Myocyte (in vitro differentiated cells): ENCODE results near the gene GBF1. TPM values are rescaled to one million over a fixed set of nuclear protein-coding genes. Genes with fewer than 3 reads are reported as not detected.
"Not testable (repeated sequence)": the region's sequence is repeated elsewhere in the genome, so short reads cannot be mapped to it uniquely, and the experiment has no call there.

Experiments used
- DNase-seq: peaks from one replicate; pipeline ENCODE4 v3.0.0-alpha.2; 2012; ENCODE audit warnings: low read depth
- total RNA-seq: library from RNA; depleted of rRNA; stranded (reverse); fragments of >200 nt; gene quantifications from 2 replicates; pipeline ENCODE4 v1.2.3, GENCODE V29; 2014

Gene GBF1
- total RNA-seq, 1 donor from 2014 or later, result 62.8 TPM

DNA sequence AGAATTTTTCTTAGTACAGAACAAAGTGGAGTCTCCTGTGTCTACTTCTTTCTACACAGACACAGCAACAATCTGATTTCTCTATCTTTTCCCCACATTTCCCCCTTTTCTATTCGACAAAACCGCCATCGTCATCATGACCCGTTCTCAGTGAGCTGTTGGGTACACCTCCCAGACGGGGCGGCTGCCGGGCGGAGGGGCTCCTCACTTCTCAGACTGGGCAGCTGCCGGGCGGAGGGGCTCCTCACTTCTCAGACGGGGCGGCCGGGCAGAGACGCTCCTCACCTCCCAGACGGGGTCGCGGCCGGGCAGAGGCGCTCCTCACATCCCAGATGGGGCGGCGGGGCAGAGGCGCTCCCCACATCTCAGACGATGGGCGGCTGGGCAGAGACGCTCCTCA is 56.0 kb downstream of the GBF1 start:
- DNase-seq, result not testable (repeated sequence)

DNA sequence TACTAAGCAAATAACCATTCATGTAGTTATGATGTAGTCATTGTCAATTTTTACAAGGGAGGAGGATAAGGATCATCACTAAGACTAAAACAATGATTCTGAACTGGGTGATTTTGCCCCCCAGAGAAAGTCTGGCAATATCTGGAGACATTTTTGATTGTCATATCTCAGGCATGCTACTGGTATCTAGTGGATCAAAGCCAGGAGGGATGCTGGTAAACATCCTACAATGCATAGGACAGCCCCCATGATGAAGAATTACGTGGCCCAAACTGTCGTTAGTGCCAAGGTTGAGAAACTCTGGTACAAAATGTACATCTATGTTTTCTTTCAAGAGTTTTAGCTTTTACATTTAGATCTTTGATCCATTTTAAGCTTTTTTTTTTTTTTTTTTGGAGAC is 57.3 kb downstream of the GBF1 start:
- no peak for DNase-seq

DNA sequence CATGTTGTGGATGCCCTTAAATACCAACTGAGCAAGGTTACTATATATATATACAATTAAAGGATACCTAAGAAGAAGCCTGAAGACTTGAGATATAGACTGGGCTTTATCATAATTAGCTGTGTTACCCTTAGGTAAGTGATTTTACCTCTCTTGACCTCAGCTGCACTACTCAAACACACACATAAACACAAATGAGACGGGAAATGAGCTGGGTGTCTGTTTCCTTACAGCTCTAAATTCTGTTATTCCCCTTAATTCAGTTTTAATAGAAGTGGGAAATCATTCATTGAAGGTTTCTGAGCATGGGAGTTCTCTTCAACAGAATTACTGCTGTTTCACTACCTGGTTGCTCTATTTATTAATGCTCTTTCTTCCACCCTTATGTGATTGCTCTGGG is 60.7 kb downstream of the GBF1 start:
- no peak for DNase-seq

DNA sequence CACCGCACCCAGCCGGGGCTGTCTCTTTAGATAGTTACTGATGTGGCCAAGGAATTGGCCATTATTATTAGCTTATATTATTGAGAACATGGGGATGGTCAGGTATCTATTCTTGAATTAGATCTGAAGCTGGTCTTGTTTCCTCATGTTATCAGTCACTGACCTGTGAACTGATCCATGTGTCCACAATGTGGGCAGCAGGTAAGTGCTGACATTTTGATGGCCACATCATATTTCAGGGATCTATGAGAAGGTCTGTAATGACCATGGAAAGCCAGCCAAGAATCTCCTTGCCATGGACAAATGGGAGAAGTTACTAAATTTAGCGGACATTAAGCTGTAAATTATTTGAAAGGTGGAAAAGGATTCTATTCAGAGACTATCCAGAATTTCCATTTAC is 61.4 kb downstream of the GBF1 start:
- DNase-seq, result no peak

DNA sequence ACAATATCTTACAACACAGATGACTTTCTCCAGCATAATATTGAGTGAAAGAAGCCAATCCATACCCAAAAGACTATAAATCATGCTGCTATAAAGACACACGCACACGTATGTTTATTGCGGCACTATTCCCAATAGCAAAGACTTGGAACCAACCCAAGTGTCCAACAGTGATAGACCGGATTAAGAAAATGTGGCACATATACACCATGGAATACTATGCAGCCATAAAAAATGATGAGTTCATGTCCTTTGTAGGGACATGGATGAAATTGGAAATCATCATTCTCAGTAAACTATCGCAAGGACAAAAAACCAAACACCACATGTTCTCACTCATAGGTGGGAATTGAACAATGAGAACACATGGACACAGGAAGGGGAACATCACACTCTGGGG is 63.0 kb downstream of the GBF1 start:
- DNase-seq, result not testable (repeated sequence)

DNA sequence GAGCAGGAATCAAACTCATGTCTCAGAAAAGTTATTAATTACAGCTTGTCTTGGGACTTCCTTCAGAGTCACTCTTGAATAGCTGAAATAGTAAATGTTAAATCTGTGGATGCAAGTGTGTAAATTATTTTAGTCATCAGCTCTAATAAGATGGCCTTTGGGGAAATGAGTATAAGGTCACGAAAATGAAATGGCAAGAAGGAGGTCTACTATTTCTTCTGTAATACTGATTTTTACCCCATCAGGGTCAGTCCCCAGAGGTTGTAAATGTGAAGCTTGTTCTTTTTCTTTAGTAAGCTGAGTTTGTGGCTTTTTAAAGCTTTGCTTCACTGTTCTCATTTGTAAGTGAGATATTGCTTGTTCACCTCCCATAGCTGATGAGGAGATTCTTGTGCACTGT is 63.9 kb downstream of the GBF1 start:
- DNase-seq, result no peak

DNA sequence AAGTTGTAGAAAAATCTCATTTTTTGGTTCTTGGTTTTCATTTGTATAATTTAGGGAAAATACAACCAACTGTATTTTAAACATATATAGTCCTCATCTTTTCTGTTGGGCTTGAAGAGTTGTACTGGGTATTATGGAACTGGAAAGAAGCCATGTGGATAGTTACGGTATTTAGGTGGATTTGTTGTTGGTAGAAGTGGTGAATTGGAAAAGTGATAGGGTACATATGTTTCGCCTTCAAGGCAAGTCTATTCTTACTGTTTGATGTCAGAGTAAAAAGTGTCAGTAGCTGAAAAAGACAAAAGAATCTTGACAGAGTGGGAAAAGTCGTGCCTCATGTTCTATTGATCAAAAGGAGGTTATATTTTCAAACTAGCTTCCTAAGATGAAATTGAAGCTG is 64.6 kb downstream of the GBF1 start:
- no peak for DNase-seq

DNA sequence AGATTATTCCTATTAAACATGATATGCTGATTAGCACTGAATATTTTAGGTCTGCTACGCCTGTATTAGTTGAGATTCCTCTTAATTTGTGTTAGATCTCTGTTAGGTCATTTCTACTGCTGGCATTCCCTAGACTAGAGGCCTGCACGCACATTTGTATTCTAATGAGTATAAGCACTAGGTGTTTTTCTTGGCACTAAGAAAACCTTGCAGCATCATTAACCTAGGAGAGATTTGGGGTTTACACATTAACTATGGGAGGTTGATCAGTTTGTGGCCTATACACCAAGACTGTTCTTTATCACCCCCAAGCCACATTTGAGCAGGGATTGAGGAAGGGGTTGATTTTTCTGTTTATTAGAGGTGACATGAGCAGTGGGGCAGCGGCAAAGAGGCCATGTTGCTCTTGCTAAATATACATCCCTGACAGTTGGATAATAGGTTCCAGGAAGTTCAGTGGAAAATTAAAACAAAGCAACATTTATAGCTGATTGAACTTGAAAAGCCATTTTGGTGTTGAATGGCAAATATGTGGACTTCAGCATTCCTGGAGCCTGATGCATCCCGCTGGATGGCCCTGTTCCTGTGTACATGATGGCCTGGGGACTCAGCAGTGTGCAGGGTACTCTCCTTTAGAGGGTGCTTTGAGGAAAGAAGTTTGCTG is 65.2 kb downstream of the GBF1 start:
- no peak for DNase-seq

DNA sequence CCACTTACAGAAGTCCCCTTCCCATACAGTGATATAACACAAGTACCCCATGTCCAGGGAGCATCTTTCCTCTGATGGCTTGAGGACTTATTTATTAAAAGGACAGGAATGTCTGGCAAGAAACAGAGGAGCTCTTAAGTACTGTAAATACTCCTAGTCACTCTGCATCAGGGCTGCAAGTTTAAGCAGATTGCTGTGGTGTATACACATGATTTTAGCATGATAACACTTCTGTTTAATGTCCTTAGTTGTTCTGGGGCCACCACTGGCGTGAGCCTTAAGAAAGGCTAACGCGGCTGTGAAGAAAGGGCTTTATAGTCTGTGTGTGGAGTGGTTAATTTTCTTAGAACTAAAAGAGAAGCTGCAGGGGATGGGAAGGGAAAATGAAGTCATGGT is 65.7 kb downstream of the GBF1 start:
- DNase-seq, result no peak

DNA sequence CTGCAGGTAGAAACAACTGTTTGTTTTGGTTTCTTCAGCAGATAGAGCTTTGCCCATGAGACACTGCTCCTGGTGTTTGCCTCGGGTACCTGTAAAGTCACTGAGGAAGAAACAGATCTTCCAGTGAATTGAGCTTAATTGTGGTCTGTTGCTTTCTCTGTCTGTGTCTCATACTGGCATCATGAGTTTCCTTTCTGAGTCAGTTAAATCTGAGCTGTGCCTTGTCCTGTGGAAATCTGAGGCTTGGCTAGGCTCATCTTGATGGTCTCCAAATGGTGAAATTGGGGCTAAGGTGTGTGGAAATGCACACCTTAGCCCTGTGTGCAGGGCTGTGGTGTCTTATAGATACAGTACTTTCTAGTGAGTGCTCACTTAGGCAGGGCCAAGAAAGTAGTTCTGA is 67.4 kb downstream of the GBF1 start:
- DNase-seq, result no peak

DNA sequence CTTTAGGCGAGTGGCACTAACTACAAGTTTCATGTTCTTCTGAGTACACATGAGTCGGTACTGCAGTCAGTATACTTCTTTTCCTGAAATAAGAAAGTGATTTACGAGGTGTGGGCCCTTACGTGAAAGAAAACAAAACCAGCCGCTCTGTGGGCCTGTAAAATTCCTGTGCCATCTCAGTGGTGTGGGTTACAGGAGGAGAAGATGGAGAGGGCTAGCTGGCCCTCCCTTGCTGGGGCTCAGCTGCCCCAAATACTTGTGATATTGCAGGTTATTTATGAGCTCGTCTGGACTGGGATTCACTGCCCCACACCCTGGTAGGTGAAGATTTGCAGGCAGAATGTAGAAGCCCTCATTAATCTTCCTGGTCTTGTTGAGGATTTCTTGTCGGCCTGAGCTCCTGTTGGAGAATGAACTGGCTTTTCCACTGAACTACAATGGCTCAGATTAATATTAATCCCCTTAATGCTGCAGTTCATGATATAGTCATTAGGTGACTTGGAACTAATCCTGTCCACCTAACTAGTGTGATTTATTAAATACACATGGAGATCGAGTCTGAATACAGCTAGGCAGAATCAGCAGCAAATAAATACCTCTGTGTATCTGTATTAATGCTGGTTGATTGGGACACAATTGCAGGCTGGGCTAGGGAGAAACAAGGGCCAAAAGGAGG is 68.0 kb downstream of the GBF1 start:
- peak; percentile 43 for DNase-seq

DNA sequence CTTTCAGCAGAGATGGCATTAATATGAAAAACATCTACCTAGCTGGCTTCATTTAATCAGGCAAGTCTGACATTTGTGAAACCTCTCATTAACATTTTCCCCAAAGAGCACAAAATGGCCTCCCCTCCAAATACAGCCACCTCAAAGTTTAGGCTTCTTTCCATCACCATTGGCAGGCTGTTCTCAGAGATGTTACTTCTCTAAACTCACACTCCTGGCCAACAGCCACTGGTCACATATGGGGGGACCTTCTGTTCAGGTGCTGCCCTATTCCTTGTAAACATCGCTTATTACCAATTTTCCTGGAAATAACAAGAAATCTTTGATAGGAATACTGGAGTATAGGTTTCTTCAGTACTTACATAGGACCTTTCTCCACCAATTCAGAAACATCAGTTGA is 69.5 kb downstream of the GBF1 start:
- no peak for DNase-seq

DNA sequence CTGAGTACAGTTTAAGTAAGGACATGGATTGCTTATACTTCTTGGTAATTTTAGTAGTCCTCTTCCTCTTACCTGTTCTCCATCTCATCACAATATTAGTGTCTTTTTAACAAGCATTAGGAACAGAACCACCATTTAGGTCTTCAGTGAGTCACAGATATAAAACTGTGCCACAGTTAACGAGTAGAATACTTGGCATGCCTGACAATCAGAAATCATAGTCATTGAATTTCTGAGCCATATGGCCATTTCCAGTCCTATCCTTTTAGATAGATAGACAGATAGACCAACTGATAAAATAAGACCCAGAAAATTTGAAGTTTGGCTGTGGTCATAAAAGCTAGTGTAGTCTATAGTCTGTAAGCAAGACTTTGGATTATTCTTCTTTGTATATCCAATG is 71.1 kb downstream of the GBF1 start:
- no peak for DNase-seq

DNA sequence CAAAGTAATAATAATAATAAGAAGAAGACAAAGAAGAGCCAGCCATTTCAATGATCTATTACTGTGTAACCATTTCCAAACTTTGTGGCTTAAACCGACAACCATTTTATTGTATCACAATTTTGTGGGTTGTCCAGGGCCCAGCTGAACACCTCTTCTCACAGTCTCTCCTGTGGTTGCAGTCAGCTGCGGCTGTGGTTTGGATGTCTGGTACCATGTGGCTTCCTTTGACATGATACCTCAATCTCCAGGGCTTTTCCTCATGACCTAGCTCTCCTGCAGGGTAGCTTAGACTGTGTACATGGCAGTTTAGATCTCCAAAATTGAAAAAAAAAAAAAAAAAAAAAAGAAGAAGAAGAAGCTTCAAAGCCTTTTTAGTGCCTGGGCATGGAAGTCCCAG is 77.6 kb downstream of the GBF1 start:
- peak; percentile 96 for DNase-seq

DNA sequence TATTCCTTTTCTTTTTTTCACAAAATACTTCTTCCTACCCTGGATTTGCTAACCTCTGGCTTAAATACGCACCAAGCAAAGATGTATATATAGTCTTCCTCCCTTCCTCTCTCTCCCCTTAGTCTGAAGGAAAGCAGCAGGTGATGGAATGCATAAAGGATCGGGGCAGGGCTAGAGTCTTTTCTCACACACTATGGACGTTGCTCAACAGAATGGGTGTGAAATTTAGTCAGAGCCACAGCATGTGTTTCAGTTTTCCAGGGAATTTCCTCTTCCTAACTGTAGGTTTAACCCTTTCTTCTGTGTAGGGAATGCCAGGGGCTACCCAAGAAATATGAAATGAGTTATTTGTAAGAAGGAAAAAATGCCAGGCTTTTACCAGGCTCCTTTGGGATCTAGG is 78.7 kb downstream of the GBF1 start:
- DNase-seq, result peak; percentile 56

DNA sequence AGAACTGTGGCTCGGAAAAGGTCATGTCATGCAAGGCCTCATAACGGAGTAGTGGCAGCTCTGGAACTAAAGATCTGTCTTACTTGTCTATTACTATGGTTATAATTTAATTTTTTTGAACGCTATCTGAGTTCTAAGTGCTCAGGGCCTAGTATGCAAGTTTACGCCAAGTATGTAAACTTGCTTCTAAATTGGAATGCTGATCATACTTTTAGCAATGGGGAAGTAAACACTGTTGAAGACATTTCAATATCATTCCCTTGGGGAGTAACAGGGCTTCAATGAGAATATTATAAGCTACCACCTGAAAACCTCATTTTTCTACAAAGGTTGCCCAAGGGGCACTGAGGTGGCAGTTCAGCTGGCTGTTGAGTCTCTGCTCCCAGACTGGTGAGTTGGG is 80.7 kb downstream of the GBF1 start:
- DNase-seq, result no peak

DNA sequence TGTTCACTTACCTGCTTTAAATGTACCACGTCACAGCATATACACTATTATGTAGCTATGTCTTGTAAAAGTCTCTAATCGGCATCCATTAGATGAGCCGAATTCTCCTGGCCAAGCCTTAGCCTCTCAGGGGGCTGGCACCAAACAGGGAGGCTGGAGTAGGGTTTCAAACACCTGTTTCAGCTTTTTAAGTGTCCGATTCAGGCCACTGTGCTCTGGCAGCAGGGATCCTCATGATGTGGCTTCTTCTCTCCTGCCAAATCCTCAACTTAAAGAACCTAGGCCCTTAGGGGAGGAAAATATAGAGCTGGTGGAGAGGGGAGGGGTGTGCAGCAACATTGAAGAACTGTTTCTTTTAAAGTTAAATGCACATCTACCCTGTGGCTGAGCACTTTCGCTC is 81.7 kb downstream of the GBF1 start:
- DNase-seq, result peak; percentile 87

DNA sequence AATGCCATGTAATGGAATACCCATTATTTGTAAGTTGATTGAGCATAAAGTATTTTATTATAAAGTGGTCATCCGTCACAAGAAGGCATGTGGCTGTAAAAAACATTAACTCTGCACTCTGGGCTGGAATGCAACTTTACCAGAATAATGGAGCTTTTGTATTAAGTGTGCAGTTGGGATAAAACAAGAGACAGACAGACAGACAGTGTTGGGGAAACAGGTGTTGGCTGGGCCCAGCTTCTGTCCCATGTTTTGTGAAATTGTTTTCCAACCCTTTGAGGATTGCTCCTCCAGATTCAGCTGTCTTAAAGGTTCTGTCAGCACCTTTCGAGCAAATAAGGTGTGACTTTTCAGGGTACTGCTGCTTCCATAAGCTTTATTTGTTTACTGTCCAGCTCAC is 82.3 kb downstream of the GBF1 start:
- DNase-seq, result peak; percentile 81

DNA sequence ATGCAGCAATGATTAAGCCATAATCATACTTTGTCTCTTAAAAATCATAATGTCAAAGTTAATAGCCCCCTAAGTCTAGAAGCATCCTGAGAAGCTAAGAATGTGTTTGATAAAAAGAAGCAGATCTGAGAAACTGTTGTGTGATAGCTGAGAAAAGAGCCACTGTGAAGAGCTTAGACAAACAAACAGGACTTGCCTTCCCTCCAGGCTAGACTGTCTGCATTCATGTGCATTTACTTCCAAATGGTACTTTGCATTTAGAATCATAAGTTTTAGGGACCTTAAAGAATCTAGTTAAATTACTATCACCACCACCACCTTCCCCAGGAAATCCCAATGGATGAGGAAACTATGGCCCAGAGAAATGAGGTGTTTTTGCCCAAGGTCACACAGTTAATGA is 87.4 kb downstream of the GBF1 start:
- no peak for DNase-seq

DNA sequence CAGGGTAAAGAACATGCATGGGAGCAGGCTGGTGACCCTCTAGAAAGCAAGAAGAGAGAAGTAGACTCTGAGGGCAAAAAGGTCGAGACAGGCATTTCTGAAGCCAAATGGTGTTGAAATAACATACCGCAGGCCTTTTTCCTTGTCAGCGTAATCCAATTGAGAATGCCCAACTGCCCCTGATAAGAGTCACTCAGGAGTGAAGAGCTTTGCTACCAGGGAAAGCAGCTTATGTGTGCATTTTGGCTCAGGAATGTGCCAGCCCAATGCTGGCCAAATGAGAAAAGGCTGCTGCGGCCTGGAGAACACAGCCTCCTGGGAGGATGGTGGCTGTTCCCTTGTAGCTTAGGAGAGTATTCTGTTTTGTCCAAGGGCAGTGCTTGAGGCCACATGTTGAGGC is 88.8 kb downstream of the GBF1 start:
- DNase-seq, result peak; percentile 69

DNA sequence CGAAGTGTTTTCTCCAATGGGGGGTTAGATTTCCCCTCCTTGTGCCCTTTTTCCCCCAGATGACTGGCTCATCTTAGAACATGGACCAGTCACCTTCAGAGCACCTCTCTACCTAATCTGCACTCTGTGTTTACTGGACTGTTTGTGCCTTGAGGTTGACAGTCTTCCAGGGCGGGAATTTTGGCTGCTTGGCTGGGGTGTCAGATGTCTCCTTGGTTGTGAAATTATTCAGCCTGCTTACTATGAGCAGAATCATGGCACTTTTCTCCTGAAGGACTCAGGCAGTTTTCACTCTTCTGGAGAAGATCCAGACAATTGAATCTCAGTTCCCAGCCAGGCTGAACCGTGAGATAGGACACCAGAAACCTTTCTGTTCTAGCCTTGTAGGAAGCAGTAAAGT is 89.9 kb downstream of the GBF1 start:
- peak; percentile 43 for DNase-seq

DNA sequence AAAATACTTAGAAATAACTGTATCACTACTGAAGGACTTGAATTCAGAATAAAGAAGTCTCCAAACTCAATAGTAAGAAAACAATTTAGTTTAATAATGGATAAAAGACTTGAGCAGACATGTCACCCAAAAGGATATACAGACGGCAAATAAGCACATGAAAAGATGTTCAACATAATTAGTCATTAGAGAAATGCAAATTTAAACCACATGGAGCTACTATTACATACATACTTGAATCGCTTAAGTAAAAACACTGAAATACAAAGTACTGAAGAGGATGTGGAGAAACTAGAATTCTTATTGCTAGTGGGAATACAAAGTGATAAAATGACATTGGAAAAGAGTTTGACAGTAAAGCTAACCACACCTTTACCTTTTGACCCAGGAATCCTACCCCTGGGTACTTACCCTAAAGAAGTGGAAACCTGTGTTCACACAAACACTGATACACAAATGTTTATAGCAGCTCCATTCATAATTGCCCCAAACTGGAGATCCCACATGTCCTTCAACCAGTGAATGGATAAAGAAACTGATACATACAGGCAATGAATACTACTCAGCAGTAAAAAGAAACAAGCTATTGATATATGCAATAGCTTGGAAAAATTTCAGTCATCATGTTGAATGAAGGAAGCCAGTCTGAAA is 95.8 kb downstream of the GBF1 start:
- no peak for DNase-seq

DNA sequence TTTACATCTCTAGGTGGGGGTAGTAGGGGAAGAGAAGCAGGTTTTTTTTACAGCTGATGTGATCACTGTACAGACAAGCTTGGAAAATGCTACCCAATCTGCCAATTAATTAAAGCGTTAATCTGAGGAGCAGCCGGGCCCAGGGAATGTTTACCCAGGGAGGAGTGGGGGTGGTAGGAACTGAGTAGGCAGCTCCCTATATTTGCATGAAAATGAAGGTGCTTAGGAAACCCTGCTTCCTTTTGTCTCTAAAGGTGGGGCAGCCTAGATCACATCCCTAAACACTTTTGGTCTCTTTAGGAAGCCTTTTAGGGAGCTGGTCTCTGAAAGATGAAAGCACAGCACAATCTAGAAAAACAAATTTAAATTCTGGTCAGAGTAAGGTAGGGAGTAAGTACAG is 97.1 kb downstream of the GBF1 start:
- no peak for DNase-seq
